Activated T-cell treated with anti-CD3 and anti-CD28 coated beads, Interleukin-2, amount 50 U/mL, for 48 hours (primary cell): ENCODE results near the gene CYTH3.

Experiments used
- DNase-seq, 2 experiments: peaks; one replicate each; pipeline ENCODE4 v3.0.0-alpha.2; 2020

Gene CYTH3

GRCh38 chr7:6182993-6183392, 89.4 kb downstream of the CYTH3 start:
- no peak for DNase-seq

GRCh38 chr7:6181136-6181535, 91.3 kb downstream of the CYTH3 start:
- no peak for DNase-seq

GRCh38 chr7:6180344-6180725, 92.1 kb downstream of the CYTH3 start:
- DNase-seq = no peak

- DNase-seq = no peak
These were observed 92.6 kb downstream of the CYTH3 start for GRCh38 chr7:6179620-6180343.

GRCh38 chr7:6178298-6179029, 94.0 kb downstream of the CYTH3 start:
- no peak for DNase-seq

GRCh38 chr7:6175645-6176044, 96.8 kb downstream of the CYTH3 start:
- DNase-seq = no peak

- no peak for DNase-seq
These were observed 99.5 kb downstream of the CYTH3 start for GRCh38 chr7:6172910-6173295.

- no peak for DNase-seq
These were observed 100.1 kb downstream of the CYTH3 start for GRCh38 chr7:6172224-6172909.

GRCh38 chr7:6171532-6172223, 100.7 kb downstream of the CYTH3 start:
- no peak for DNase-seq

GRCh38 chr7:6170571-6171531, 101.6 kb downstream of the CYTH3 start:
- no peak for DNase-seq

- no peak for DNase-seq
These were observed 102.5 kb downstream of the CYTH3 start for GRCh38 chr7:6169805-6170520.

- DNase-seq = no peak
These were observed 104.0 kb downstream of the CYTH3 start for GRCh38 chr7:6168477-6168868.

- DNase-seq = no peak
These were observed 104.6 kb downstream of the CYTH3 start for GRCh38 chr7:6167587-6168476.

- DNase-seq = no peak
These were observed 105.3 kb downstream of the CYTH3 start for GRCh38 chr7:6167004-6167551.

- DNase-seq = no peak
These were observed 106.0 kb downstream of the CYTH3 start for GRCh38 chr7:6166443-6166891.

- no peak for DNase-seq
These were observed 106.7 kb downstream of the CYTH3 start for GRCh38 chr7:6165521-6166320.

GRCh38 chr7:6165075-6165474, 107.3 kb downstream of the CYTH3 start:
- no peak for DNase-seq

- DNase-seq = no peak
These were observed 107.9 kb downstream of the CYTH3 start for GRCh38 chr7:6164491-6164890.

GRCh38 chr7:6164010-6164409, 108.4 kb downstream of the CYTH3 start:
- DNase-seq = no peak
